K562 (cell line): ENCODE data around the gene AIMP2. TPM values are rescaled to one million over a fixed set of nuclear protein-coding genes. Genes with fewer than 3 reads are reported as not detected.

Source experiments
- CHD7 ChIP-seq: fragments of 200-600 bp; sonication (generic); IDR thresholded peaks from one replicate; pipeline ENCODE4 v1.6.1; 2012; ENCODE audit warnings: mild to moderate bottlenecking, low read depth, low read length, inconsistent platforms
- ETS1 ChIP-seq: conservative IDR thresholded peaks from 2 replicates; pipeline ENCODE4 v1.6.1; 2011; ENCODE audit warnings: low read depth, mild to moderate bottlenecking, low read length; ENCODE audit not compliant: control insufficient read depth
- FOXP1 ChIP-seq: sonication (generic); formaldehyde crosslinking; IDR thresholded peaks from 2 replicates; pipeline ENCODE4 v1.8.0; 2022; ENCODE audit warnings: mild to moderate bottlenecking, missing genetic modification reagents
- HMG20B ChIP-seq: fragments of 250-450 bp; sonication (Bioruptor Pico); IDR thresholded peaks from 2 replicates; pipeline ENCODE4 v1.5.0; 2021; ENCODE audit warnings: mild to moderate bottlenecking
- MAFG ChIP-seq: fragments of 450-650 bp; conservative IDR thresholded peaks from 2 replicates; pipeline ENCODE4 v1.6.1; 2016; ENCODE audit warnings: missing genetic modification characterization, missing compliant biosample characterization
- MCM5 ChIP-seq: fragments of 450-650 bp; IDR thresholded peaks from 2 replicates; pipeline ENCODE4 v1.6.1; 2016; ENCODE audit warnings: low read depth
- NELFE ChIP-seq: IDR thresholded peaks from 2 replicates; pipeline ENCODE4 v1.6.1; 2011; ENCODE audit warnings: mild to moderate bottlenecking; ENCODE audit not compliant: insufficient read depth, insufficient read length
- NFRKB ChIP-seq: fragments of 450-650 bp; IDR thresholded peaks from 2 replicates; pipeline ENCODE4 v1.6.1; 2016; ENCODE audit warnings: low read depth
- NR1H2 ChIP-seq: sonication (generic); formaldehyde crosslinking; IDR thresholded peaks from 2 replicates; pipeline ENCODE4 v1.4.0; 2020; ENCODE audit warnings: mild to moderate bottlenecking, missing genetic modification reagents
- RBM17 ChIP-seq: fragments of 200-400 bp; formaldehyde crosslinking; IDR thresholded peaks from 2 replicates; pipeline ENCODE4 v1.6.1; 2017; ENCODE audit warnings: low read depth, mild to moderate bottlenecking, low read length, borderline replicate concordance
- ZBTB26 ChIP-seq: fragments of 450-650 bp; formaldehyde crosslinking; IDR thresholded peaks from 2 replicates; pipeline ENCODE4 v1.4.0; 2022; ENCODE audit warnings: missing genetic modification characterization
- ZNF583 ChIP-seq: fragments of 250-450 bp; sonication (Bioruptor Pico); IDR thresholded peaks from 2 replicates; pipeline ENCODE4 v1.4.0; 2020
- ZNF79 ChIP-seq: fragments of 250-450 bp; sonication (Bioruptor Pico); IDR thresholded peaks from 2 replicates; pipeline ENCODE4 v1.4.0; 2020; ENCODE audit warnings: low read depth, mild to moderate bottlenecking, moderate library complexity
- polyA plus RNA-seq, 8 experiments: library from polyadenylated mRNA; depleted of rRNA in 4 of 8; stranded (reverse) in 5 of 8; unstranded in 3 of 8; fragments of >200 nt; fragmentation: Nextera tagmentation in 2 of 8; fragmentation: Illumina TruSeq in 1 of 8; extraction: Ambion mirVana in 2 of 8; extraction: Trizol in 1 of 8; gene quantifications; 2 replicates each; pipeline versions ENCODE4 v1.2.1 to v1.2.3, GENCODE V29; 2011 to 2014; ENCODE audit warnings: inconsistent platforms in 1 of 8, missing spikeins in 1 of 8
- total RNA-seq, 7 experiments: library from RNA; depleted of rRNA in 6 of 7; stranded (reverse); fragments of >200 nt in 6 of 7; fragmentation: Illumina TruSeq in 2 of 7; extraction: Trizol in 2 of 7; gene quantifications; 2 replicates each; pipeline versions ENCODE4 v1.2.1 to v1.2.3, GENCODE V29; 2011 to 2021; ENCODE audit warnings: low replicate concordance in 1 of 7

The AIMP2 gene
- total and polyA plus RNA-seq, 9 of the 15 experiments (the other 6 are each of a cell fraction or from before 2014, with no cell fraction given): 47.5 to 84.9 (median 63.5) TPM

GRCh38 chr7:6056616-6057015 is 47.5 kb downstream of the AIMP2 start (continued):
- TF ChIP-seq CHD7: no peak
- no peak for TF ChIP-seq MCM5
- TF ChIP-seq HMG20B (CRISPR knock-in tag): no peak
- no peak for TF ChIP-seq FOXP1 (CRISPR knock-in tag)
- no peak for TF ChIP-seq ZNF583 (CRISPR knock-in tag)
- TF ChIP-seq NR1H2 (CRISPR knock-in tag): no peak
- TF ChIP-seq ZBTB26: no peak
- no peak for TF ChIP-seq ETS1
- TF ChIP-seq ZNF79: no peak
- TF ChIP-seq MAFG (tag): peak; percentile 81
- TF ChIP-seq NELFE: no peak
- no peak for TF ChIP-seq RBM17
- 0 out of 2 replicates have a peak, but pooled peaks have one; percentile 21 for TF ChIP-seq NFRKB
